Stimulated activated CD4-positive, alpha-beta T cell treated with anti-CD3 and anti-CD28 coated beads, TNF-alpha, amount 100 ng/mL, for 4 hours (primary cell): ENCODE data around the gene TSPAN16.
"Not testable (repeated sequence)": the region's sequence is repeated elsewhere in the genome, so short reads cannot be mapped to it uniquely, and the experiment has no call there.

Experiments used
- DNase-seq, 3 experiments: peaks; one replicate each; pipeline ENCODE4 v3.0.0-alpha.2; 2020; ENCODE audit warnings: low read depth in 3 of 3

TSPAN16 gene

GRCh38 chr19:11306337-11306736 lies 10.4 kb downstream of the TSPAN16 start:
- no peak for DNase-seq

- DNase-seq: not testable (repeated sequence)
Measured at GRCh38 chr19:11320278-11320995, 24.5 kb downstream of the TSPAN16 start.

- DNase-seq: no peak
Measured at GRCh38 chr19:11321191-11322126, 25.5 kb downstream of the TSPAN16 start.

- no peak for DNase-seq
Measured at GRCh38 chr19:11322269-11323024, 26.5 kb downstream of the TSPAN16 start.

- DNase-seq: no peak
Measured at GRCh38 chr19:11323601-11324078, 27.7 kb downstream of the TSPAN16 start.

GRCh38 chr19:11324079-11324661 lies 28.2 kb downstream of the TSPAN16 start:
- DNase-seq: no peak

GRCh38 chr19:11324748-11325389 lies 28.9 kb downstream of the TSPAN16 start:
- no peak for DNase-seq

GRCh38 chr19:11325544-11325943 lies 29.6 kb downstream of the TSPAN16 start:
- no peak for DNase-seq

GRCh38 chr19:11330127-11330526 lies 34.2 kb downstream of the TSPAN16 start:
- DNase-seq: no peak

GRCh38 chr19:11331502-11331901 lies 35.5 kb downstream of the TSPAN16 start:
- DNase-seq: no peak

- DNase-seq: no peak
Measured at GRCh38 chr19:11332822-11333221, 36.9 kb downstream of the TSPAN16 start.

GRCh38 chr19:11333838-11334237 lies 37.9 kb downstream of the TSPAN16 start:
- not testable (repeated sequence) for DNase-seq

- DNase-seq: no peak
Measured at GRCh38 chr19:11335449-11336146, 39.6 kb downstream of the TSPAN16 start.

- no peak for DNase-seq
Measured at GRCh38 chr19:11337080-11337479, 41.1 kb downstream of the TSPAN16 start.

- no peak for DNase-seq
Measured at GRCh38 chr19:11338121-11338520, 42.2 kb downstream of the TSPAN16 start.

- DNase-seq: no peak
Measured at GRCh38 chr19:11338569-11339253, 42.8 kb downstream of the TSPAN16 start.

- peak; percentile 69 to 75 (median 72) for DNase-seq
Measured at GRCh38 chr19:11339254-11340098, 43.5 kb downstream of the TSPAN16 start, which contains the start of gene RAB3D. TSS of gene RAB3D (minus strand) at chr19:11339657. CDS start at chr19:11337399, 2,258 bp downstream.

GRCh38 chr19:11340099-11340467 lies 44.1 kb downstream of the TSPAN16 start:
- DNase-seq: not testable (repeated sequence)

- DNase-seq: no peak
Measured at GRCh38 chr19:11342429-11342828, 46.5 kb downstream of the TSPAN16 start.
